Sigmoid colon (tissue), 4 donors: ENCODE data around the gene MSN.

Source experiments
- CTCF ChIP-seq, 4 experiments: fragments of 450-650 bp in 3 of 4; fragments of 200-600 bp in 1 of 4; IDR thresholded peaks; one replicate each; pipeline ENCODE4 v1.5.1; 2016 to 2019; ENCODE audit warnings: antibody characterized with exemption in 4 of 4, mild to moderate bottlenecking in 3 of 4, moderate library complexity in 2 of 4
- EP300 ChIP-seq, 4 donors: sonication (generic); formaldehyde crosslinking; IDR thresholded peaks; one replicate each; pipeline ENCODE4 v1.6.1; 2017; ENCODE audit warnings: antibody characterized with exemption in 4 of 4
- POLR2A ChIP-seq, 2 donors: fragments of 450-650 bp; IDR thresholded peaks; one replicate each; pipeline ENCODE4 v1.6.1; 2016; ENCODE audit warnings: antibody characterized with exemption in 2 of 2, mild to moderate bottlenecking in 2 of 2, moderate library complexity in 2 of 2
- POLR2AphosphoS5 ChIP-seq, 4 donors: sonication (generic); formaldehyde crosslinking; IDR thresholded peaks; one replicate each; pipeline ENCODE4 v1.6.1; 2017; ENCODE audit warnings: antibody characterized with exemption in 4 of 4

GRCh38 chrX:65707151-65707550 is 39.7 kb downstream of the MSN start:
- TF ChIP-seq POLR2A (IDR thresholded peaks at IDR 0.05) (no peak), CTCF (IDR thresholded peaks at IDR 0.05) (no peak), EP300 (IDR thresholded peaks at IDR 0.05) (no peak), POLR2AphosphoS5 (IDR thresholded peaks at IDR 0.05) (no peak)
